ENCODE results near the gene PDE11A.

DNA sequence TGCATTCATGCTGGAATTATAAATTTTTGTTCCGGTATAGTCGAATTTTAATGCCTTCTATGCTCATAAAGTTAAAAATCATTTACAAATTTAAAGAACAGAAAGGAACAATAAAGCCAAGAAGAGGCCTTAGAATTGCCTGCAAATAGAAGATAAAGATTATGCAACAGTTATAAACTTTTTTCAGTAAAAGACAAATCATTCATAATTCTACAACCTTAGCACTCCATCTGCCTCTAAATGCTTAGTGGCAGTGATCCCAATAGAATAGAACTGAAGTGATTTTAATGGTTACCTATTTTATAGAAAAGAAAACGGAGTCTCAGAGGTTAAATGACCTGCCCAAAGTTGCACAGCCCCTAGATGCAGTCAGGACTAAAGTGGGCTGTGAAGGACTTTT, 468.8 kb downstream of the PDE11A start:
- TF ChIP-seq, protein P1, sequence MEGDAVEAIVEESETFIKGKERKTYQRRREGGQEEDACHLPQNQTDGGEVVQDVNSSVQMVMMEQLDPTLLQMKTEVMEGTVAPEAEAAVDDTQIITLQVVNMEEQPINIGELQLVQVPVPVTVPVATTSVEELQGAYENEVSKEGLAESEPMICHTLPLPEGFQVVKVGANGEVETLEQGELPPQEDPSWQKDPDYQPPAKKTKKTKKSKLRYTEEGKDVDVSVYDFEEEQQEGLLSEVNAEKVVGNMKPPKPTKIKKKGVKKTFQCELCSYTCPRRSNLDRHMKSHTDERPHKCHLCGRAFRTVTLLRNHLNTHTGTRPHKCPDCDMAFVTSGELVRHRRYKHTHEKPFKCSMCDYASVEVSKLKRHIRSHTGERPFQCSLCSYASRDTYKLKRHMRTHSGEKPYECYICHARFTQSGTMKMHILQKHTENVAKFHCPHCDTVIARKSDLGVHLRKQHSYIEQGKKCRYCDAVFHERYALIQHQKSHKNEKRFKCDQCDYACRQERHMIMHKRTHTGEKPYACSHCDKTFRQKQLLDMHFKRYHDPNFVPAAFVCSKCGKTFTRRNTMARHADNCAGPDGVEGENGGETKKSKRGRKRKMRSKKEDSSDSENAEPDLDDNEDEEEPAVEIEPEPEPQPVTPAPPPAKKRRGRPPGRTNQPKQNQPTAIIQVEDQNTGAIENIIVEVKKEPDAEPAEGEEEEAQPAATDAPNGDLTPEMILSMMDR (IDR thresholded peaks at IDR 0.05), result no peak
- no peak for TF ChIP-seq POLR2A (IDR thresholded peaks at IDR 0.05)

All from transverse colon (tissue), 3 donors.